Measurements from ENCODE around the gene CAMK1D.
"Not testable (repeated sequence)": the region's sequence is repeated elsewhere in the genome, so short reads cannot be mapped to it uniquely, and the experiment has no call there.

Gene CAMK1D

DNA sequence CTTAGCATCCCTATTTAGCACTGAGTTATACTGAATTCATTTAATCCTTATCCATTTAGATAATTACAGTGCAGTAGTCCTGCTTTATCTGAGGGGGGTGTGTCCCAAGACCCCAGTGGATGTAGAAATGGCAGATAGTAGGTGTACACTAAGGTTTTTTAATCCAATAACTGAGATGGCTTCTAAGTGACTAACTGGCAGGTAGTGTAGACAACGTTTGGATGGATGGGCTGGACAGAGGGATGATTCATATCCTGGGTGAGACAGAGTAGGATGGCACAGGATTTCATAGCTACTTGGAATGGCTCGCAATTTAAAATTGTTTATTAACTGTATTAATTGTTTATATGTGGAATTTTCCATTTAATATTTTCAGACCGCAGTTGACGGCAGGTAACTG is 356.6 kb downstream of the CAMK1D start:
- no peak for DNase-seq

GRCh38 chr10:12707461-12708185 is 358.3 kb downstream of the CAMK1D start:
- DNase-seq, result no peak

- no peak for DNase-seq
These were observed 359.7 kb downstream of the CAMK1D start for GRCh38 chr10:12709000-12709401.

DNA sequence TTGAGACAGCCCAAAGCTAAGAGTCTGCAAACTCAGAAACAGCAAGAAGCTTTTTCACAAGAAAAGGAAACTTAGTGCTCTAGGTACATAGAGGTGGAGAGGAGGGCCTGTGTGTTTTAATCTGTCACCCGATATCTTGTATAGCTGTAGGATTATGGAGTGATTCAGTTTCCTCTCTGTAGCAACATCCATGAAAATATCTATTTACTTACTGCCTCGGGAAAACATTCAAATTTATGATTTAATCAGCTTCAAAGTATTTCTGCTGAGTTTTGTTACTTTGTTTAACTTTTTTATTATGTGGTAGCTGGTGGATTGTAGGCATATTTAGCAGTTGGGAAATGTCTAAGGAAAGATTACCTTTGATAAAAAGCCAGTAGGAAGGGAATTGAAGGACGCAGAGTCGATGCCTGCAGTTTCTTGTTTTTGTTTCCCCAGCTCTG is 360.2 kb downstream of the CAMK1D start:
- DNase-seq, result no peak

GRCh38 chr10:12710157-12710556 is 360.8 kb downstream of the CAMK1D start:
- no peak for DNase-seq

- DNase-seq, result peak; percentile 57
These were observed 361.4 kb downstream of the CAMK1D start for GRCh38 chr10:12710594-12711349.

DNA sequence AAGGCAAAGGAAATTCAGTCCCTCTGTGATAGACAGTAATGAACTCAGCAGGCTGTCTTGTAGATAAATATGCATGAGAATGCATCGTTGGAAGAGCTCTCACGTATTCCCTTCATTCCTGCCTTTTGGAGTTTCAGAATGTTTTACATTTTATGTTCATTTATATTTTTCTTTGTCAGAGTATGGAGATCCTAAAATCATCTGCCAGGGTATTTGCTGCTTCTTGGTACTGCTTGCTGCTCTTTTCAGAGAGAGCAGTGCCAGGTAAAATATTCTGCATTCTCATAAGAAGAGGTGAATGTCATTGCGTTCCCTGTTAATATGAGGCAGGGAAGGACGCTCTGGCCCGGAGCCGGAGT is 362.0 kb downstream of the CAMK1D start:
- no peak for DNase-seq

- no peak for DNase-seq
These were observed 363.1 kb downstream of the CAMK1D start for GRCh38 chr10:12712293-12712983.

GRCh38 chr10:12712984-12713316 is 363.6 kb downstream of the CAMK1D start:
- DNase-seq, result not testable (repeated sequence)

- no peak for DNase-seq
These were observed 366.7 kb downstream of the CAMK1D start for GRCh38 chr10:12716042-12716441.

- no peak for DNase-seq
These were observed 368.8 kb downstream of the CAMK1D start for GRCh38 chr10:12717981-12718707.

DNA sequence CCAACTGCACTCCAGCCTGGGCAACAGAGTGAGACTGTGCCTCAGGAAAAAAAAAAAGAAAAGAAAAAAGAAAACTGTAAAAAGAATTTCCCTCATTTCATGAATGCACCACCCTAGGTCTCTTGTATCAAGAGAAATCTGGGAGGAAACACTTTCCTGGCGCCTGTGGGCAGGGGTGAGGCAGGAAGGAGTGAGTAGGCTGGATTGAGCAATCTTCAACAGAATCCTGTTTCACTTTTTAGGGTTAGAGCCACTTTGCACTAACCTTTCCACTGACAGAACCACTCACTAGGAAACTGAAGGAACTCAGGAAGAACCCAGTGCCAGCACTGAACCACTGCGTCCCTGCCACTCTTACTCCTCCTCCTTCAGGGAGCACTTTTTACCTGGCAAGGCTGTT is 370.0 kb downstream of the CAMK1D start:
- DNase-seq, result no peak

- no peak for DNase-seq
These were observed 371.1 kb downstream of the CAMK1D start for GRCh38 chr10:12720217-12720981.

DNA sequence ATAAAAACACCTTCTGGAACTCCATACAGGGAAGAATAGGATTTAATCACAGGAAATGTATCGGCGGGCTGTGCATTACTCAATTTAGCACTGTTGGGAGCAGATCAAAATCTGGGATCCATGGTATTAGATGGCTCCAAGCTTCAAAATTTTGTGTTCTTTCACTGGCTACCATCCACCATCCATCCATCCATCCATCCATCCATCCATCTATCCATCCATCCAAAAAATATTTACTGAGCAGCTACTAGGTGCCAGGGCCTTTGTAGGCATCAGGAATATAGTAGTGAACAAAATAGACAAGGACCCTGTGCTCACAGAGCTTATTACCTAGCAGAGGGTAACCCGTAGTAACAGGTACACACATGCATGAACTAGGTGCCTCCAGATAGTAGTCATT is 372.0 kb downstream of the CAMK1D start:
- DNase-seq, result no peak

- DNase-seq, result no peak
These were observed 373.9 kb downstream of the CAMK1D start for GRCh38 chr10:12723220-12723619.

DNA sequence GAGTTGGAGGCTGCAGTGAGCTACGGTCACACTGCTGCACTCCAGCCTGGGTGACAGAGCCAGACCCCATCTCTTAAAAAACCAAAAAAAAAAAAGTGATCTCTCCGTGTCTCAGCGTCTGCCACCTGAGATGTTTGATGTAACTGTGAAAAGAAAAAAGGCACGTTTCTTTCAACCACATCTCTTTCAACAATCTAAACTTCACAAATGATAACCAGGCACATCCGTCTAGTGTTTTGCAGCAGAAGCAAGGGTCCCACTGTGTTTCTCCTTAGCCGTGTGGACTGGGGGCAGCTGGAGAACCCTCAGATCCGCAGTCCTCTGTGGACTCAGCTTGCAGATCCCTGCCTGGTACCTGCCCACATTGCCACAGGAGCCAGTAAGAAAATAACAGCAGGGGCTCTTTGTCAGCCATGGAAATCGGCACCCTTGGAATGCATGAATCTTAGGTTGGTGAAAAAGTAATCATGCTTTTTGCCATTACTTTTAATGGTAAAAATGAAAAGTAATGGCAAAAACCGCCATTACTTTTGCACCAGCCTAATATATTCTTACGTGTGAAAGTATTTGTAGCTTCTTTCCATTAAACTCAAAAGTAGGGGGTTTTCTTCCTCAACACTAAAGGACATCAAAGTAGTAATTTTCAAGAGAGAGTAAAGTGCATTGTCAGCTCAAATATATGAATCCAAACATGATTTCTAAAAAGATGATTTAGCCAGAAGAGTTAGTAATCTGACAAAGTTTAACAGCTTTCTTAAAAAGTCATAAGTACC is 375.6 kb downstream of the CAMK1D start:
- DNase-seq, result no peak

- DNase-seq, result not testable (repeated sequence)
These were observed 376.2 kb downstream of the CAMK1D start for GRCh38 chr10:12725580-12725888.

- DNase-seq, result no peak
These were observed 377.9 kb downstream of the CAMK1D start for GRCh38 chr10:12726971-12727831.

GRCh38 chr10:12727832-12728215 is 378.5 kb downstream of the CAMK1D start:
- DNase-seq, result no peak

- DNase-seq, result no peak
These were observed 379.1 kb downstream of the CAMK1D start for GRCh38 chr10:12728494-12728893.

DNA sequence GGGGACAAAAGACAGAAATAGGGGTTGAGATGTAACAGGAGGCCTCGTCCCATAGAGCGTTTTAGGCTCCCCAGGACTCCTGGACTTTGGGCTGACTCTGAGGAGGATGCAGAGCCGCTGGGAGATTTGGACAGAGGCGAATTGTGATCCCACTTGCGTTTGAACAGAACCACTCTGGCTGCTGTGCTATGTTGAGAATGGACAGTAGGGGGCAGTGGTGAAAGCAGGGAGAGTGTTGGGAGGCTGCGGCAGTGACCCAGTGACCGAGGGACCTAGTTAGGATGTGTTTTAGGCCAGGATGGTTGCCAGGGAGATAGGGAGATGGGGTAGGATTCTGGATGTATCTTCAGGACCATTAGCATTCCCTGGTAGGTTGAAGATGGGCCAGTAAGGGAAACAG is 380.5 kb downstream of the CAMK1D start:
- DNase-seq, result no peak

All from CD4-positive, alpha-beta T cell treated with Interferon gamma for 1 hour (primary cell).